Measurements from ENCODE around the gene RFTN1.

RFTN1 gene

DNA sequence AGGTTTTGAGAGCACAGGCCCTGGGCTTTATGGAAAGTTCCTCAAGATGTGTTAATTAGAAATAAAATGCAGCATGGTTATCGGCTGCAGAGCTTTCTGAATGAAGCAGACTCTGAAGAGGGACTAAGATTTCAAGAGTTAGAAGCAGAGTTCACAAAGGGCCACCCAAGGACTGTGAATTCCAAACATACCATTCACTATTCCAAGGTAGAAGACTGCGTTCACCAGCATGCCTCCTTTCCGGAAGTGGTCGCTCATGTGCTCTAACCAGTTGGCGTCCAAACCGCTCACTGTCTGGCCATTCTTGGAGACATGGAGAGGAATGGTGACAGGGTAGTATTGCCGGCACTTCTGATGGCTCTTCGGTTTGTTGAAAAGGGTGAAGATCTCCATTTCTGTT, 143.6 kb downstream of the RFTN1 start:
- H3K79me2 ChIP-seq (ENCODE audit: control insufficient read depth, low read length), result peaks cover 98% of the 10 kb centered on the region

GRCh38 chr3:16369276-16369675, 144.2 kb downstream of the RFTN1 start:
- peaks cover 100% of the 10 kb centered on the region for H3K36me3 ChIP-seq (ENCODE audit: control insufficient read depth, low read length)
- TF ChIP-seq CTCF (IDR thresholded peaks at IDR 0.05; ENCODE audit: low read depth, low read length, poor library complexity, severe bottlenecking), result no peak
- TF ChIP-seq EZH2phosphoT487 (IDR thresholded peaks at IDR 0.05; ENCODE audit: borderline replicate concordance, low read length), result no peak

More for the DNA sequence above, 143.6 kb downstream of the RFTN1 start:
- H3K4me2 ChIP-seq (ENCODE audit: low read length), result no peak overlapping the region
- H3K4me3 ChIP-seq (ENCODE audit: low read length), result no peak overlapping the region
- peaks cover 94% of the 10 kb centered on the region for H3K4me1 ChIP-seq (ENCODE audit: control insufficient read depth, low read length)
- peak overlapping the region; percentile 87 for H3K27ac ChIP-seq (ENCODE audit: low read depth, low read length)
- H3K27me3 ChIP-seq (ENCODE audit: control insufficient read depth, low read length), result no peaks in the 10 kb centered on the region
- TF ChIP-seq EZH2phosphoT487 (IDR thresholded peaks at IDR 0.05; ENCODE audit: borderline replicate concordance, low read length), result no peak
- no peak for TF ChIP-seq CTCF (IDR thresholded peaks at IDR 0.05; ENCODE audit: low read depth, low read length, poor library complexity, severe bottlenecking)
- H3K9me2 ChIP-seq (replicated peaks; ENCODE audit: control insufficient read depth, low read length), result no peaks in the 10 kb centered on the region
- no peaks in the 10 kb centered on the region for H3K9me3 ChIP-seq (ENCODE audit: control insufficient read depth, insufficient read depth, low read length)
- peaks cover 31% of the 10 kb centered on the region for H3F3A ChIP-seq (ENCODE audit: control insufficient read depth, insufficient read depth)
- peaks cover 100% of the 10 kb centered on the region for H3K36me3 ChIP-seq (ENCODE audit: control insufficient read depth, low read length)
- peaks cover 8% of the 10 kb centered on the region; the same call in 1 of the 2 replicates for H4K20me1 ChIP-seq (ENCODE audit: control insufficient read depth, insufficient read depth, low read depth, low read length)

GRCh38 chr3:16366581-16366980, 146.9 kb downstream of the RFTN1 start:
- peaks cover 9% of the 10 kb centered on the region for H3F3A ChIP-seq (ENCODE audit: control insufficient read depth, insufficient read depth)
- no peak overlapping the region for H3K27ac ChIP-seq (ENCODE audit: low read depth, low read length)
- no peaks in the 10 kb centered on the region for H3K27me3 ChIP-seq (ENCODE audit: control insufficient read depth, low read length)
- peaks cover under 1% of the 10 kb centered on the region; the same call in 1 of the 2 replicates for H4K20me1 ChIP-seq (ENCODE audit: control insufficient read depth, insufficient read depth, low read depth, low read length)
- no peaks in the 10 kb centered on the region for H3K9me2 ChIP-seq (replicated peaks; ENCODE audit: control insufficient read depth, low read length)
- H3K4me2 ChIP-seq (ENCODE audit: low read length), result no peak overlapping the region
- H3K4me3 ChIP-seq (ENCODE audit: low read length), result no peak overlapping the region
- no peaks in the 10 kb centered on the region for H3K9me3 ChIP-seq (ENCODE audit: control insufficient read depth, insufficient read depth, low read length)
- H3K36me3 ChIP-seq (ENCODE audit: control insufficient read depth, low read length), result peaks cover 100% of the 10 kb centered on the region
- H3K4me1 ChIP-seq (ENCODE audit: control insufficient read depth, low read length), result peaks cover 93% of the 10 kb centered on the region
- H3K79me2 ChIP-seq (ENCODE audit: control insufficient read depth, low read length), result peaks cover 98% of the 10 kb centered on the region
- TF ChIP-seq CTCF (IDR thresholded peaks at IDR 0.05; ENCODE audit: low read depth, low read length, poor library complexity, severe bottlenecking) (no peak), EZH2phosphoT487 (IDR thresholded peaks at IDR 0.05; ENCODE audit: borderline replicate concordance, low read length) (no peak)

More at GRCh38 chr3:16369276-16369675, 144.2 kb downstream of the RFTN1 start:
- H3K9me2 ChIP-seq (replicated peaks; ENCODE audit: control insufficient read depth, low read length), result no peaks in the 10 kb centered on the region
- peaks cover 98% of the 10 kb centered on the region for H3K79me2 ChIP-seq (ENCODE audit: control insufficient read depth, low read length)
- H3K27ac ChIP-seq (ENCODE audit: low read depth, low read length), result no peak overlapping the region
- H3K4me2 ChIP-seq (ENCODE audit: low read length), result no peak overlapping the region
- no peak overlapping the region for H3K4me3 ChIP-seq (ENCODE audit: low read length)
- H3K9me3 ChIP-seq (ENCODE audit: control insufficient read depth, insufficient read depth, low read length), result no peaks in the 10 kb centered on the region
- H3K27me3 ChIP-seq (ENCODE audit: control insufficient read depth, low read length), result no peaks in the 10 kb centered on the region
- peaks cover 93% of the 10 kb centered on the region for H3K4me1 ChIP-seq (ENCODE audit: control insufficient read depth, low read length)
- peaks cover 26% of the 10 kb centered on the region for H3F3A ChIP-seq (ENCODE audit: control insufficient read depth, insufficient read depth)
- peaks cover 8% of the 10 kb centered on the region; the same call in 1 of the 2 replicates for H4K20me1 ChIP-seq (ENCODE audit: control insufficient read depth, insufficient read depth, low read depth, low read length)

Measured in DOHH2 (cell line).